SU-DHL-6 (cell line): ENCODE data around the gene TBC1D1.

Experiments used
- H2AFZ ChIP-seq: fragments of 200-600 bp; sonication (generic); 2 replicates; pipeline ENCODE4 v1.6.1; 2014; ENCODE audit warnings: low read depth, mild to moderate bottlenecking, moderate library complexity, mixed read lengths, antibody characterized with exemption, low read length; ENCODE audit not compliant: severe bottlenecking
- H3F3A ChIP-seq: fragments of 200-600 bp; shearing (Covaris generic); 2 replicates; pipeline ENCODE4 v1.6.0; 2016; ENCODE audit warnings: antibody characterized with exemption, mild to moderate bottlenecking; ENCODE audit not compliant: insufficient read depth
- H3K27ac ChIP-seq: fragments of 200-600 bp; sonication (generic); 2 replicates; pipeline ENCODE4 v1.5.1; 2016; ENCODE audit warnings: low read depth, mild to moderate bottlenecking, low read length, moderate library complexity, mixed read lengths
- H3K27me3 ChIP-seq: fragments of 200-600 bp; sonication (generic), shearing (Covaris generic); 2 replicates; pipeline ENCODE4 v1.6.0; 2014; ENCODE audit warnings: mild to moderate bottlenecking, low read length
- H3K36me3 ChIP-seq: fragments of 200-600 bp; sonication (generic); 2 replicates; pipeline ENCODE4 v1.6.1; 2014; ENCODE audit warnings: mild to moderate bottlenecking, low read length, mixed read lengths
- H3K4me2 ChIP-seq: fragments of 300-600, 200-600 bp; shearing (Covaris generic), sonication (generic); 2 replicates; pipeline ENCODE4 v1.6.0; 2014; ENCODE audit warnings: low read length, low read depth, mild to moderate bottlenecking; ENCODE audit not compliant: poor library complexity, severe bottlenecking
- H3K4me3 ChIP-seq: fragments of 200-600 bp; sonication (generic); 2 replicates; pipeline ENCODE4 v1.5.1; 2014; ENCODE audit warnings: antibody characterized with exemption, low read length, mild to moderate bottlenecking, mixed read lengths; ENCODE audit not compliant: insufficient read depth, poor library complexity, severe bottlenecking
- H3K79me2 ChIP-seq: fragments of 200-600 bp; sonication (generic); 2 replicates; pipeline ENCODE4 v1.6.1; 2014; ENCODE audit warnings: mild to moderate bottlenecking, low read length, moderate library complexity; ENCODE audit not compliant: insufficient read depth
- H3K9ac ChIP-seq: fragments of 200-600 bp; sonication (generic); 2 replicates; pipeline ENCODE4 v1.7.0; 2014; ENCODE audit warnings: mild to moderate bottlenecking, low read length
- H3K9me2 ChIP-seq: fragments of 200-600 bp; sonication (generic); replicated peaks from 2 replicates; pipeline ENCODE4 v1.6.1; 2014; ENCODE audit warnings: low read length; ENCODE audit not compliant: insufficient read depth
- H3K9me3 ChIP-seq: fragments of 200-600 bp; sonication (generic); 2 replicates; pipeline ENCODE4 v1.6.1; 2014; ENCODE audit warnings: low read length, mixed read lengths; ENCODE audit not compliant: insufficient read depth
- H4K20me1 ChIP-seq: fragments of 200-600 bp; sonication (generic); 2 replicates; pipeline ENCODE4 v1.6.1; 2014; ENCODE audit warnings: low read depth, mild to moderate bottlenecking, antibody characterized with exemption, low read length, moderate library complexity, mixed read lengths
- CTCF ChIP-seq: fragments of 200-600 bp; sonication (generic); IDR thresholded peaks from one replicate; pipeline ENCODE4 v1.5.1; 2017; ENCODE audit warnings: antibody characterized with exemption, mild to moderate bottlenecking, low read length, moderate library complexity; ENCODE audit not compliant: insufficient read depth, poor library complexity, severe bottlenecking
- EZH2phosphoT487 ChIP-seq: fragments of 200-600 bp; sonication (generic), shearing (Covaris generic); conservative IDR thresholded peaks from 2 replicates; pipeline ENCODE4 v1.6.1; 2018; ENCODE audit warnings: mild to moderate bottlenecking, antibody characterized with exemption, low read length, moderate library complexity, mixed read lengths

The TBC1D1 gene

GRCh38 chr4:37879365-37879764 lies 11.5 kb upstream of the TBC1D1 start:
- Histone ChIP-seq H3K79me2 (no peaks in the 10 kb centered on the region), H3K9me2 (no peaks in the 10 kb centered on the region), H4K20me1 (no peaks in the 10 kb centered on the region), H3K9ac (no peak overlapping the region), H3K4me2 (no peak overlapping the region), H3K27ac (no peak overlapping the region), H3K4me3 (no peak overlapping the region), H3K9me3 (no peaks in the 10 kb centered on the region), H3K27me3 (no peaks in the 10 kb centered on the region), H2AFZ (no peak overlapping the region), H3K36me3 (no peaks in the 10 kb centered on the region), H3F3A (no peaks in the 10 kb centered on the region)
- no peak for TF ChIP-seq CTCF
- TF ChIP-seq EZH2phosphoT487, result no peak

- Histone ChIP-seq H3K79me2 (no peaks in the 10 kb centered on the region), H3K27me3 (no peaks in the 10 kb centered on the region), H3K9ac (no peak overlapping the region), H3K9me3 (no peaks in the 10 kb centered on the region), H3K4me3 (no peak overlapping the region), H2AFZ (no peak overlapping the region), H3F3A (no peaks in the 10 kb centered on the region), H3K9me2 (no peaks in the 10 kb centered on the region), H3K27ac (no peak overlapping the region), H3K4me2 (no peak overlapping the region), H3K36me3 (no peaks in the 10 kb centered on the region), H4K20me1 (no peaks in the 10 kb centered on the region)
- TF ChIP-seq EZH2phosphoT487 (no peak), CTCF (no peak)
These were observed 9.1 kb upstream of the TBC1D1 start for GRCh38 chr4:37881811-37882210.

- no peaks in the 10 kb centered on the region for H3K27me3 ChIP-seq
- no peaks in the 10 kb centered on the region for H3K36me3 ChIP-seq
- no peaks in the 10 kb centered on the region for H3F3A ChIP-seq
- TF ChIP-seq EZH2phosphoT487 (no peak), CTCF (no peak)
- H3K4me3 ChIP-seq, result no peak overlapping the region
- H4K20me1 ChIP-seq, result no peaks in the 10 kb centered on the region
- no peaks in the 10 kb centered on the region for H3K79me2 ChIP-seq
- H3K9me3 ChIP-seq, result no peaks in the 10 kb centered on the region
- no peak overlapping the region for H3K4me2 ChIP-seq
- no peaks in the 10 kb centered on the region for H3K9me2 ChIP-seq
- H3K27ac ChIP-seq, result no peak overlapping the region
- no peak overlapping the region for H2AFZ ChIP-seq
- no peak overlapping the region for H3K9ac ChIP-seq
These were observed 8.1 kb upstream of the TBC1D1 start for GRCh38 chr4:37882665-37883296.
